Fibroblast of lung (primary cell): Measurements from ENCODE around the gene ATP2B2.

Experiments used
- CTCF ChIP-seq, 2 donors: IDR thresholded peaks in 1 of 2; conservative IDR thresholded peaks in 1 of 2; 1 replicate in 1 of 2; 2 replicates in 1 of 2; pipeline ENCODE4 v1.5.1; 2011 to 2012; ENCODE audit warnings: low read length in 2 of 2, control low read depth in 1 of 2, inconsistent platforms in 1 of 2, low read depth in 1 of 2, mild to moderate bottlenecking in 1 of 2
- EZH2 ChIP-seq: IDR thresholded peaks from 2 replicates; pipeline ENCODE4 v1.5.1; 2012; ENCODE audit warnings: low read length, control low read depth, mild to moderate bottlenecking; ENCODE audit errors: missing control alignments

- TF ChIP-seq CTCF (conservative IDR thresholded peaks at IDR 0.05 in 1 of 2, IDR thresholded peaks at IDR 0.05 in 1 of 2; ENCODE audit: low read depth in 1 of 2, low read length in 2 of 2): no peak
- no peak for TF ChIP-seq EZH2
These were observed 183.6 kb downstream of the ATP2B2 start for GRCh38 chr3:10321630-10322351.
